Right renal pelvis (tissue), 4 donors: ENCODE measurements around the gene CMPK2. TPM values are rescaled to one million over a fixed set of nuclear protein-coding genes. Genes with fewer than 3 reads are reported as not detected.
"Not testable (repeated sequence)": the region's sequence is repeated elsewhere in the genome, so short reads cannot be mapped to it uniquely, and the experiment has no call there.

ENCODE experiments used
- DNase-seq, 4 donors: peaks; one replicate each; pipeline ENCODE4 v3.0.0-alpha.2; 2013; ENCODE audit warnings: low read depth in 4 of 4, low spot score in 3 of 4, missing footprints in 1 of 4
- polyA plus RNA-seq, 4 donors: library from polyadenylated mRNA; unstranded; fragments of 120-200 nt; gene quantifications; one replicate each; pipeline ENCODE4 v1.2.1, GENCODE V29; 2013; ENCODE audit not compliant: insufficient read length in 4 of 4

Gene CMPK2, protein sequence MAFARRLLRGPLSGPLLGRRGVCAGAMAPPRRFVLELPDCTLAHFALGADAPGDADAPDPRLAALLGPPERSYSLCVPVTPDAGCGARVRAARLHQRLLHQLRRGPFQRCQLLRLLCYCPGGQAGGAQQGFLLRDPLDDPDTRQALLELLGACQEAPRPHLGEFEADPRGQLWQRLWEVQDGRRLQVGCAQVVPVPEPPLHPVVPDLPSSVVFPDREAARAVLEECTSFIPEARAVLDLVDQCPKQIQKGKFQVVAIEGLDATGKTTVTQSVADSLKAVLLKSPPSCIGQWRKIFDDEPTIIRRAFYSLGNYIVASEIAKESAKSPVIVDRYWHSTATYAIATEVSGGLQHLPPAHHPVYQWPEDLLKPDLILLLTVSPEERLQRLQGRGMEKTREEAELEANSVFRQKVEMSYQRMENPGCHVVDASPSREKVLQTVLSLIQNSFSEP
- 1 to 10 TPM; 3.3 to 5.5 (median 4.4) TPM for polyA plus RNA-seq

DNA sequence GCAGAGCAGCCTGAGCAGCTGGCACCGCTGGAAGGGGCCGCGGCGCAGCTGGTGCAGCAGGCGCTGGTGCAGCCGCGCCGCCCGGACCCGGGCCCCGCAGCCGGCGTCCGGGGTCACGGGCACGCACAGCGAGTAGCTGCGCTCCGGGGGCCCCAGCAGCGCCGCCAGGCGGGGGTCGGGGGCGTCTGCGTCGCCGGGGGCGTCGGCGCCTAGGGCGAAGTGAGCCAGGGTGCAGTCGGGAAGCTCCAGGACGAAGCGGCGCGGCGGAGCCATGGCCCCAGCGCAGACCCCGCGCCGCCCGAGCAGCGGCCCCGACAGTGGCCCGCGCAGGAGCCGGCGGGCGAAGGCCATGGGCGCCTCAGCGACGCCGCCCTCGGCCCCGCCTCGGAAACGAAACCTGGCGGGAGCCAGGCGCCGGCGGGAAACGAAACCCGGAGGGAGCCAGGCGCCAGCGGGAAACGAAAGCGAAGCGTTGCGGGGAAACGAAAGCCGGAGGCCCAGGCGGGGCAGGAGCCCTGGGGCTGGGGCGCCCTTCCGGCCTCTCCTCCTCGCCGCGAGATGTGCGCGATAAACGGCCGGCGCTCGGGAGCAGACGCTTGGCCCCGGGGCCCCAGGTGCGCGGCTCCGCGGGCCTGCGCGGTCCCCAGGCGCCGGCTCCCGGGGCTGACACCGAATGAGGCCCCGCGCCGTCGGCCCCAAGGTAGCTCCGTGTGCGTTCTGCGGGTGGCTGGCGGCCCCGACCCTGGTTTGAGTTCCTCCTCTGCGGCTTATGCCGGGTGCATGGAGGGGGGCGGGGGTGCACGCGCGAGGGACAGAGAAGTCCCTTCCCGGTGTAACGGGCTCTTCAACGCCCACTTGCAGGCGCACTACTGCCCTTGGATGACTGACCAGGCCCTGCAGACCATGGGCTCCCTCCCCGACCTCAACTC lies at the start of gene CMPK2:
CMPK2 (minus strand) TSS at position 562 of the 929 bp plus-strand sequence; CDS start at position 351, 211 bp downstream.
- peak in 1 of 4 donors; percentile 38 for DNase-seq

DNA sequence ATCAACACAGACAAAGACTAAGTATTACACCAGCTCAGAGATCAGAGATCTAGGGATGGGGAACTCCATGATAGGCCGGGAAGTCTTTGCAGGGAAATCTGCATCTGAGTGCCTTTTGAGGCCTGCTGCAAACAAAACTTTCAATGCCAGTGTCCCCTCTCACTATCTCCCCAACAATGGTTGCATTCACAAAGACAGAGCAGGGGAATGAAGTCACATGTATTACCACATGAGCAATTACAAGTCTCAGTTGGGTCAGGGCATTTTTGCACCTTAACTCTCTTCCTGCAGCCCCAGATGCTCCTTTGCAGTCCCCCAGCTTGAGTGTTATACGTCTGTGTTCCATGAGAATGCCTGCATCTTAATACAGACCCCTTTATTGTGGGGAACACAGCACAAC lies 49.7 kb upstream of the CMPK2 start:
- no peak for DNase-seq

DNA sequence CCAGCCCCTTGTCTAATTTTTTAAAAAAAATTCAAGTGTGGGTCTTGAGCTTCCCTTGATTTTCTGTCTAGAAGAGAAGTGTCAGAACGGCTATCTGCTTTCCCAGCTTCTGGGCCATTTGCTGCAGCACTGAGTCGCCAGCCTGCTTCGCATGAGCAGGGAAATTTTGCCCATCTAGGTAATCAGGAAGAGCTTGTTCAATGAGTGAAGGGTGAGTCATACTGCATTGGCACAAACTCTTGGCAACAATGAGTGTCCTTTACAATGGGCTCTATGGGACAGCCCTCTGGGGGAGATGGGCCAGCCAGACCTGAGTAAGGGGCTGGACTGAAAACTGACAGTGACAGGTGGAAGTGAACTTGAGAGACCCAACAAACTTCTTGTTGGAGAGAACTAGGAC lies 49.1 kb upstream of the CMPK2 start:
- DNase-seq = no peak

DNA sequence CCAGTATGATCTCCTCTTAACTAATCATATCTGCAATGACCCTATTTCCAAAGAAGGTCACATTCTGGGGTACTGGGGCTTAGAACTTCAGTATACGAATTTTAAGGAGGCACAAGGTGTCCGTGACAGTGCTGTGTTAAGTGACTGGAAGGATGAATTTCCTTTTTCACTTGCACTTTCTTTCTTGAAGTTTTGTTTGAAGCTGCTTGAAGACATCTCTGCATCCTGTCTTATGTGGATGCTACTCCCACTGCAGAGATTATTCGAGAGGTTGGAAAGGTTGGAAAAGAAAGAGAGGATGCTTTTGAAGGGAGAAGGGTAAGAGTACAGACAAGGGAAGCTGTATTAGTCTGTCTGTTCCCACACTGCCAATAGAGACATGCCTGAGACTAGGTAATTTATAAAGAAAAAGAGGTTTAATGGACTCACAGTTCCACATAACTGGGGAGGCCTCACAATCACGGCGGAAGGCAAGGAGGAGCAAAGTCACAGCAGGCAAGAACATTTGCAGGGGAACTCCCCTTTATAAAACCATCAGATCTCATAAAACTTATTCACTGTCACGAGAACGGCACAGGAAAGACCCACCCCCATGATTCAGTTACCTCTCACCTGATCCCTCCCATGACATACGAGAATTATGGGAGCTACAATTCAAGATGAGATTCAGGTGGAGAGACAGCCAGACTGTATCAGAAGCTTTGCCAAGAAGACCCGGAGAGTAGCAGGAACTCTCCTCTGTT lies 47.9 kb upstream of the CMPK2 start:
- no peak for DNase-seq

DNA sequence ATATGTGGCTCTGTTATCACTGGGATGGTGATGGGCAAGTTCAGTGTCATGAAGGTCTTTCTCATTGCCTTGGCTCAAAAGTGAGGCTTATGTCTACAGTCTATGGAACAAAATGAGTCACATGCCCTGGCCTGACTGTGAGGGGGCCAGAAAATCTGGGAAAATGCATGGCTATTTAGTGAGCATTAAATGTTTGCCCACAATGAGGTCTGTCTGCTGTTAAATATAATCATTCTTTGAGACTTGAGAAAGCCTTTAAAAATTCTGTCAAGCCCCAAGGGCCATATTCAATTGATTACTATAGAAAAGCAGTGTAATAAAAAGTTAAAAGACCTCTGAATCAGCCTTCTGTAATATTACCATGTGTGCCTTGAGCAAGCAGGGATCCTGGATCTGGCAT lies 46.0 kb upstream of the CMPK2 start:
- DNase-seq = no peak

DNA sequence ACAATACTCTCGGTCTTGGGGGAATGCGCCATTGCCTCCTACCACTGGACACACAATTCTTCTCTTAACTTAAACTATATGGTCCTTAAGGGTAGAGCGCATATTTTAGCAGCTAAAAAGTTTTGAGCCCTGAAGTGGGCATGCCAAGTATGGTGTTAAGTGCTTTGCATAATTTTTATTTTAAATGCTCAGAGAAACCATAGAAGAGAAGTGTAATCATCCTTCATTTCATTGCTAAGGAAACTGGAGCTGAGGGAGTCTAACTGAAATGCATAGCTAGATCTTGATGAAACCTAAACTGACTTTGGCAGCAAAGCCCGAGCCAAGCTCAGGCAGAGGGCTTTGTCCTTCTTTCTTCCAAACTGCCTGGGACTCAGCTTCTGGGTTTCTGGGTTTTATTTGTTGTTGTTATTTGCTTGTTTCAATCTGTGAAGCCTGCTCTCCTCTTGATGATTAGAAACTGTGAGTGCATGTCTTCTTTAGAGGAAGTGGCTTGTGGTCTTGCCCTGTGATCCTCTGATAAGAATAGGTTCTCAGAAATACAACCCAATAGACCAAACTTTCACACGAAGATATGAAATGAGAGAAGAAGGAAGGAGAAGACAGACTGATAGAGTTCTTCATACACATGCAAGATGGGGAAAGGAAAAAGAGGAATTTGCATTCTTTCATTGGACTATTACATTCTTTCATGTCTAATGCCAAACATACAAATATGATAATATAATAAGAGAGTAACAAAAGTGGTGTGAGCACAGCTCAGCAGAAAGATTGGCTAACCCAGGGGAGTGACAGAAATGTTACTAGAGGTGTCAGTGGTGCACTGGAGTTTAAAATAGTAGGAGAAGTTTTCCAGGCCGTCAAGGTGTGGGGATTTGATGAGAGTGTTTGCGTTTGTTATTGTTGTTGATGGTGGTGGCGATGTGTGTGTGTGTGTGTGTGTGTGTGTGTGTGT lies 44.0 kb upstream of the CMPK2 start:
- no peak for DNase-seq

DNA sequence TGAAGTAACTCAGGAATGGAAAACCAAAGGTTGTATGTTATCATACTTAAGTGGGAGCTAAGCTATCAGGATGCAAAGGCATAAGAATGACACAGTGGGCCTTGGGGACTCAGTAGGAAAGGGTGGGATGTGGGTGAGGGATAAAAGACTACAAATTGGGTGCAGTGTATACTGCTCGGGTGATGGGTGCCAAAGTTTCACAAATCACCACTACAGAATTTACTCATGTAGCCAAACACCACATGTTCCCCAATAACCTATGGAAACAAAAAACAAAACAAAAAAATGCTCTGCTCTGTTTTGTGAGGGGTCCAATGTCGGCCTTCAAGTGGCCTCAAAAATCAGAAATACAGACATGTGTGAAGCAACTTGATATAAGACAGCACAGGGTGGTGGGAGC lies 42.6 kb upstream of the CMPK2 start:
- DNase-seq = no peak

DNA sequence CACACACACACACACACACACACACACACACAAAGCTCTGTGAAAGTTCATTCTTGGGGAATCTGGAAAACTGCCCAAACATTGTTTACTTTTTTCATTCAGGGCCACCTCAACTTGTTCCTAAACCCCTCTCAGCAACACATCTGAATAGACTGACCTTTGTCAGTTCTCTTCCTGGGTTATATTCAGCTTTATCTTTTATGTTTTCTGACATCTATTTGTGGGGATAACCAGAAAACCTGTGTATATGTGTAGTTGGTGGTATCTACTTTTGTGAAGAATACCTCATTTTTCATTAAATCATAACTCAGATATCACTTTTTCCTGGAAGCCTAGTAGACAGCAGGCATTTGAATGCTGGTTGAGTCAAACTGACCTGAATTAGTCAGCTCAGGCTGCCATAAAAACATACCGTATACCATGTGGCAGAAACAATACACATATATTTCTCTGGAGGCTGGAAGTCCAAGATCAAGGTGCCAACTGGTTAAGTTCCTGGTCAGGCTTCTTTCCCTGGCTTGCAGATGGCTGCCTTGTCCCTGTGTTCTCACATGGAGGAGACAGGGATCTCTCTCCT lies 40.5 kb upstream of the CMPK2 start:
- DNase-seq = no peak

DNA sequence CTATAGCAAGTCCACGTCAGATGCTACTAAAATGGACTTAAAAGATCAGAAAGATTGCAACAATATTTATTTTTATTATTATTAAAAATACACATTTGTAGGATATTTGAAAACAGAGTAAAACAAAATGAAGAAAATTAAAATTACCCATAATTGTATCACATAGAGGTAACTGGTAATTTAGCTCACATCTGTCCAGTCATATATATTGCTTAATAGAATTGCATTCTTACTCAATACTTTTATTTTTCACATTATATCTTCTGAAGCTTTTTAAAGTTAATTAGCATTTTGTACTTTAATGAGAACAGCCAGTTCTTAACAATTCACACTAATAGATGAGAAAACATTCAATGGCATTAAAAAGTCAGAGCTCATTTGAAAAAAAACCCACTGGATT lies 40.0 kb upstream of the CMPK2 start:
- DNase-seq = no peak

DNA sequence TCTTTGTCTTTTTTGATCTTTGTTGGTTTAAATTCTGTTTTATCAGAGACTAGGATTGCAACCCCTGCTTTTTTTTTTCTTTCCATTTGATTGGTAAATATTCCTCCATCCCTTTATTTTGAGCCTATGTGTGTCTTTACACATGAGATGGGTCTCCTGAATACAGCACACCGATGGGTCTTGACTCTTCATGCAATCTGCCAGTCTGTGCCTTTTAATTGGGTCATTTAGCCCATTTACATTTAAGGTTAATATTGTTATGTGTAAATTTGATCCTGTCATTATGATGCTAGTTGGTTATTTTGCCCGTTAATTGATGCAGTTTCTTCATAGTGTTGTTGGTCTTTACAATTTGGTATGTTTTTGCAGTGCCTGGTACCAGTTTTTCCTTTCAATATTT lies 36.9 kb upstream of the CMPK2 start:
- not testable (repeated sequence) for DNase-seq

DNA sequence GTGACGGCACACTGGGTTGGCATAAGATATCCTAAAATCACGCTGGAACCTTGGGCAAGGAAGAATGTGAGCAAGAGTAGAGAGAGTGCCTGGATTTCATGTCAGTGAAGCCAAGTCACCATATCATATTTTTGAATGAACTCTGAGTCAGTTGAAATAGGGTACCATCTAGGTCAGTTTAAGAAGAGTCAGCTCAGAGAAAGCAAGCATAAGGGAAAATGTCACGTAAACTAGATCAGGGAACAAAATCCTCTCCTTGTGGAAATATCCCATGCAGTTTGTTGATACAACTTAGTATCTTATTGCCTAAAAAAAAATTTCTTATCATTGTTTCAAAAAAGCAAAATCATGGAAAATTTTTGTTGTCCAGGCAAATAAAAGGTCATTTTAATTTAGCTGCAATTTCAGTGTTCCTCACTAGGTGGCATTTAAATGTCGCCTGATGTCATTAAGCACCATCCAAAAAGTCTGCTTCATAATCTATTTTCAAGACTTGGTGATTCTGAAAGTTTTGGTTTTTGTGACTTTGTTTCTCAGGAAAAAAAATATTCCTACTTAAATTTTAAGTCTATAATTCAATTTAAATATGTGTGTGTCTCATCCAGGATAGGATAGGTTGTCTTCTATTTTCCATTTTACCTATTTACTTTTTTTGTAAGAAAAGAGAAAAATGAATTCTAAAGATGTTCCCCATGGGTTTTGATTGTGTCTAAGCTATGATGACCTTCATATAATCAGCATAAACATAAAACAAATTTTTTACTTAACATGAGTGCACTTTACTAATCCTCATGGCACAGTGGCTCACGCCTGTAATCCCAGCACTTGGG lies 31.4 kb upstream of the CMPK2 start:
- no peak for DNase-seq

DNA sequence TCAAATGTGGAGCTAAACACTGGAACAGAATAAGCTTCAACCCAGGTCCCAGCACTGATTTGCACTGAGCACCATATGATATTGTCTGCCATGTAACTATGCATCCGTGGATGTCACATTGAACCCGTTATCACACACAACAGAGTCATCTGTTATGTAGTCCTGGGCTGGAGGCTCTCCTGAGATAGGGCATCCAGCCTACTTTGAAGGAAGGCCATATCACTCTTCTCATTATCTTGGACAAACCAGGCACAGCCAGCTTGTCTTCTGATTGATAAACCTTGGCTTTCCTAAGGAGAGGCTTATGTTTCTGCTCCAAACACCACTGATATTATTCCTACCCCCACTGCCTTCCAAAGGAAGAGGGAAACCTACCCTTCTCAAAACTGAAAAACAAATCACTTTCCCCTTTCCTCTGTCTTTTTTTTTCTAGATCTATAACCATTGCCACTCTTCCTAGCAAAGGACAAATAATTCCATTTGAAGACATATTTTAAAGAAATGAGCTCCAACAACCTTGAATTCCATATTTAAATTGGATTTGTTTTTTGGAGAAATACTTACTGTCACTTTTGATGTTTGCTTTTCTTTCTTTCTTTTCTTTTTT lies 28.3 kb upstream of the CMPK2 start:
- no peak for DNase-seq

DNA sequence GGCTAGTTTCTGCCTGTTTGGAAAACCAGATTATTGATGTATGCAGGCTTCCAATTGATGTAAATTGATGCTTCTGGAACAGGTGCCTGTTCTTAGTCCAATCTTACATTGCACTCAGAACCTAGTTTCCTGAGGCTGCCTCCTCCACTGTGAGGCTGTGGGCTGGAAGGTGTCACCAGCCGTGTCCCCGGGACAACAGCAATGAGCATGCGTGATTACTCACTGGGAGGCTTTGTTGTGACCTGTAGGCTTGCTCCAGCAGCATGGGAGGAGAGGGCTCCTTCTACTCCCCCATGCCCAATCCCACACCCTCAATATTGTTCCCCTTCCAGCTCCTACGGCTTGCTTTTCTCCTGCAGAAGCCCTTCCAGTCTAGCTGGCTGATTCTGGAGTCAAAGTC lies 23.0 kb upstream of the CMPK2 start:
- DNase-seq = no peak

DNA sequence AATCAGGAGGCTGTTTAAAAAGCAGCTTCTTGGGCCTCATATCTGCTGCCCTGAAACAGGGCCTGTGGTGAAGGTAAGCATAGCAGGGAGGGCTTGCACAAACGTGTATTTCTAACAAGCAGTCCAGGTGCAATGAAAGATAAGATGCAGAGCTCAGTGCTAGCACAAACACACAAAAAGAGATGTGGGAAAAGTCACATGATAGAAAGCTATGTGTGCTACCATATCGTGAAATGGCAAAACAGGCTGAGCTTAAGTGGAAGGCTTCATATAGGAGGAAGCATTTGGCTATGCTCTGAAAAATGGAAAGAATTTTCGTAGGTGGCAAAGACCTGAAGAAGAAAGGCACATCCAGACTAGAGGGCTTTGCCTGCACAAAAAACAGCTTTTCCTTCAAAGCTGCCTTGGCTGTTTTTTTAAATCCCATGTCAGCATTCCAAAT lies 22.1 kb upstream of the CMPK2 start:
- DNase-seq = no peak

DNA sequence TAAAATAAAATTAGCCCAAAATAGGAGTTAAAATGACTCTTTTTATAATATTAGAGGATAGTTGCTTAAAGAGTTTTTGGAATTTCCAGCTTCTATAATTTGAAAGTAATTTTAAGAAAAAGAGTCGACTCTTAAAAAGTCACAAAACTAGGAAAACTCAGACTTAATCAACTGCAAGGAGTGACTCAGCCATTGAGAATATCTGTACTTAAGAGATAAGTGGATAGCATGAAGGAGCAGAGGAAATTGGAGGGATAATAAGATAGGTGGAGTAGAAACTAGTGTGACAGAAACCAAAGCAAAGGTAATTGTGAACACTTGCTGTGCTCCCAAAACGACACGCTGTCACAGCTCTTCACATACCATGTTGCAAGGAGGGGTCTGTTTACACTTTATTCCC lies 20.3 kb upstream of the CMPK2 start:
- no peak for DNase-seq

DNA sequence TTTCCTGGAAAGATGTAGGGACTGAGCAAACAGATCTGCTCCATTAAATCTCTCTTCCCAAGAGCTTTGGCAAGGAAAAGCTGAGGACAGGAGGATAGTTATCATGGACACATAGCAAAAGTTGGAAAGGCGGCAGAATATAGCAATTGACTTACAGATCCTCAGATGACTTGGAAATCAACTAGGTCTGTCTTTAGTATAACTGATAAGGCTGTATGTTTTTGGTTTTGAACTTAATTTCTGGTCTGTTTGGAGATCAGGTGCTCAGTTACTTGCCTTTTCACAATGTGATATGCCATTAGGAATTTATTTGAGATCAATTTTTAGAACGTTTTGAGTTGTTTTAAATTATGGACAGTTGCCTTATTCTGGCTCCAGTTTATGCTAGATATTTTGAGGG lies 19.8 kb upstream of the CMPK2 start:
- DNase-seq = no peak

DNA sequence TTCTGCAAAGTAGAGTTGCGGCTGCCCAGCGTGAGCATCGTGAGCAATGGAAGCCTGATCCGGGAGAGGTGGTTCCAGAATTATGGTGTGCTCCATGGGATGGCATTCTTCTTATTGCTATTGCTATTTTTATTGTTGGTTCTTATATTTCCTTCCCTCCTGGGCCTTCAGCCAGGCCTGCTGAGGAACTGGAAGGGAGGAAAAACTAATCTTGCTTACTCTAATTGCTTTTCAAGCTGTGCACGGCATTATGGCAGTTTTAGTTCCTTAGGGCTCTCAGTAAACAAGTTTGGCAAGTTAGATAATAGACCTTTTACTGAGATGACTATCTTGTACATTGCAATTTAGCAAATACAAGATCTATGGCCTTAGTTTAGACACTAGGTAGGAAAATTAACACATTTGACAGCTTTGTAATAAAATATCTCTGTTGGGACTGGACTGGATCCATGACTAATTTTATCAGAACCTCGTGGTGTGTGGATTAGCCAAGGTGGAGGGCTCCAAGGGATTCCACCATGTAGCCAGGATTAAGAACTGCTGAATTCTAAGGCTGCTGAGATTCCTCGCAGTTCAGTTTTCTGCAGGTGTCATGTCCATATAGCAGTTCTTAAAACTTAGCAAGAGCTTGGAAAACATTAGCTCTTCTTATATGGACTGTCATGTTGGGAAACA lies 17.9 kb upstream of the CMPK2 start:
- DNase-seq = no peak
